Hippocampal formation (tissue), 2 donors: ENCODE results near the gene DDX6.

Source experiments
- DNase-seq, 2 donors: peaks; one replicate each; lab custom pipeline; 2025; lab: John Stamatoyannopoulos, UW

Gene DDX6

DNA sequence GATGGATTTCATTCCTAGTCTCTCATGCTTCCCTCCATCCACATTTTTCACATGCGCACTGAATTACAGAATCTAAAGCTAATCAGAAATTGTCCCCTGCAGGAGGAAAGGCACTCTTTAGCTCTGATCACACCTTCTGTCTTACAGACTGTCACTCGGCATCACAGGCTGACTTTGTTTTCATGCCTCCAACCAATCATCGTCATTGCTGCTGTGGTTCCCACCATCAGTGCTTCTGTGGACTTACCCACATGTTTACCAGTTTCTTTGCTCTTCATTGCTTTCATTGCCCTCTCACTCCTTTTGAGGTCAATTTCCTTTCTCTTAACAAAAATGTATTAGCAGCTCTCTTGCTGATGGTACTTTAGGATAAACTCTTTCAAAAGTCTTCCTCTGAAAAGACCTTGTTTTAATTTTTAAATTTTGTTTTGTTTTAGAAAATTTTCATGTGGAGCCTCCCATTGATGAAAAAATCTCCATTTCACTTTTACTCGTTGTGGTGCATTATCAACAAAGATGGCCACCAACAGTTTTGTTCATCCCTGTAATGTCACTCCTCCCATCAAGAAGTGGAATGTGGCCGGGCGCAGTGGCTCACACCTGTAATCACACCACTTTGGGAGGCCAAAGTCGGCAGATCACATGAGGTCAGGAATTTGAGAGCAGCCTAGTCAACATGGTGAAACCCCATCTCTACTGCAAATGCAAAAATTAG lies 91.3 kb downstream of the DDX6 start:
- no peak for DNase-seq
